Adrenal gland (tissue), 12 donors: ENCODE data around the gene GLYR1. TPM values are rescaled to one million over a fixed set of nuclear protein-coding genes. Genes with fewer than 3 reads are reported as not detected.
A peak's percentile ranks its signal among the peaks of the same experiment; 100 is the strongest.

Source experiments
- DNase-seq, 7 donors: peaks; one replicate each; pipeline ENCODE4 v3.0.0-alpha.2; 2019 to 2020
- H3K27ac ChIP-seq, 5 donors: fragments of 200-600 bp; sonication (generic) in 4 of 5; 1 replicate in 3 of 5; 2 replicates in 2 of 5; pipeline versions ENCODE4 v1.5.1 to v1.8.0; 2016 to 2020; ENCODE audit warnings: mild to moderate bottlenecking in 1 of 5
- H3K27me3 ChIP-seq: fragments of 200-600 bp; 2 replicates; pipeline ENCODE4 v1.8.0; 2021
- H3K36me3 ChIP-seq, 2 donors: fragments of 200-600 bp; replicated peaks in 1 of 2; 1 replicate in 1 of 2; 2 replicates in 1 of 2; pipeline versions ENCODE4 v1.5.1 to v1.8.0; 2018 to 2022
- H3K4me1 ChIP-seq, 2 donors: fragments of 200-600 bp; replicated peaks in 1 of 2; 1 replicate in 1 of 2; 2 replicates in 1 of 2; pipeline versions ENCODE4 v1.5.1 to v1.8.0; 2018 to 2021
- H3K4me3 ChIP-seq, 4 donors: fragments of 200-600 bp; sonication (generic) in 3 of 4; one replicate each; pipeline ENCODE4 v1.5.1; 2016 to 2018
- H3K9me3 ChIP-seq, 3 donors: fragments of 200-600 bp; sonication (generic) in 1 of 3; replicated peaks in 1 of 3; 1 replicate in 2 of 3; 2 replicates in 1 of 3; pipeline versions ENCODE4 v1.5.1 to v1.8.0; 2016 to 2021
- POLR2A ChIP-seq, 2 donors: fragments of 450-650 bp; IDR thresholded peaks; one replicate each; pipeline ENCODE4 v1.6.1; 2017; ENCODE audit warnings: antibody characterized with exemption in 2 of 2, mild to moderate bottlenecking in 2 of 2, moderate library complexity in 1 of 2
- WGBS, 4 donors: extraction: QIAGEN DNeasy Blood & Tissue Kit in 2 of 4; methylation state at CpG; one replicate each; pipeline versions ENCODE4 v1.1.5 to v1.1.7; 2013 to 2017; 5-methylcytosine and 5-hydroxymethylcytosine counted together
- intact Hi-C, 2 donors: fragments of 100-400 bp; cut with DNase I; formaldehyde crosslinking; loops; one replicate each; pipeline versions ENCODE4 v1.14.1 to v1.15.0; 2022 to 2023
- polyA plus RNA-seq, 3 donors: library from polyadenylated mRNA; stranded (reverse); fragments of 200-250 nt in 2 of 3; fragments of 350-450 nt in 1 of 3; fragmentation: Illumina TruSeq in 1 of 3; extraction: RNeasy Lipid Tissue Mini Kit (QIAGEN cat#74804) in 1 of 3; gene quantifications; one replicate each; pipeline ENCODE4 v1.2.3, GENCODE V29; 2013 to 2014
- total RNA-seq, 9 donors: library from RNA; depleted of rRNA in 4 of 9; stranded (reverse); fragments of >200 nt in 4 of 9; fragments of 120-200 nt in 1 of 9; fragmentation: NEBNext Ultra II Directional in 1 of 9; extraction: Animal tissue kit (Norgen Biotek cat#: 25700) in 1 of 9; gene quantifications; one replicate each; pipeline versions ENCODE4 v1.1.0 to v1.2.4, GENCODE V29; 2013 to 2023
- TF ChIP-seq, protein P1 (sequence below), 6 experiments: fragments of 450-650 bp in 4 of 6; fragments of 200-600 bp in 2 of 6; sonication (generic) in 1 of 6; IDR thresholded peaks; 1 replicate in 5 of 6; 2 replicates in 1 of 6; pipeline versions ENCODE4 v1.5.1 to v1.8.0; 2016 to 2021; ENCODE audit warnings: antibody characterized with exemption in 6 of 6, mild to moderate bottlenecking in 2 of 6, moderate library complexity in 1 of 6
- donor health status: healthy with polysubstance abuse.
- donor health status: Bipolar disorder and iron deficiency.
- donor health status: DM: yes; HTN: yes; CAD: no.
- donor health status: DM: no; HTN: no; CAD: no.
- donor health status: DM: no; HTN: no; CAD: no.
- donor health status: DM: yes; HTN: yes; CAD: no.

GLYR1 gene
- total and polyA plus RNA-seq, 12 donors: 39.3 to 118 (median 69.1) TPM

DNA sequence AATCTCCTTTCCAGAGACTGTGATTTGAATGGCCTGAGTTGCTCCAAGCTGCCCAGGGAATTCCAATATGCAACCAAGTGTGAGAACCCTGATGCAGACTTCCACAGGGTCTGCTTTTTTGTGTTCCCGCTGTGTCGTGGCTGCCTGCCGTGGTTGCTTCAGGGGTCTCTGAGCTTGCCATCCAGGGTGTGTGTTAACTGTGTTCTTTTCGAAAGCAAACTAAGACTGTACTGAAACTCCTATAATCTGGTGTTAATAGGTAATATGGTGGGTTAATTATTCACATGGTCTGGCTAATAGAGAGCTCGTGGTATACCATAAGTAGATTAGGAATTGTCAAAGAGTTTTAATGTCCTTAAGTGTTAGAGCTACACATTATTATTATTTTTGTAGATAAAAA, 20.9 kb upstream of the GLYR1 start:
- no peak for DNase-seq
- 88 to 95% (median 94%) methylated on average over 4 to 5 of the region's 5 CpGs for WGBS, 4 donors
- TF ChIP-seq, protein P1, sequence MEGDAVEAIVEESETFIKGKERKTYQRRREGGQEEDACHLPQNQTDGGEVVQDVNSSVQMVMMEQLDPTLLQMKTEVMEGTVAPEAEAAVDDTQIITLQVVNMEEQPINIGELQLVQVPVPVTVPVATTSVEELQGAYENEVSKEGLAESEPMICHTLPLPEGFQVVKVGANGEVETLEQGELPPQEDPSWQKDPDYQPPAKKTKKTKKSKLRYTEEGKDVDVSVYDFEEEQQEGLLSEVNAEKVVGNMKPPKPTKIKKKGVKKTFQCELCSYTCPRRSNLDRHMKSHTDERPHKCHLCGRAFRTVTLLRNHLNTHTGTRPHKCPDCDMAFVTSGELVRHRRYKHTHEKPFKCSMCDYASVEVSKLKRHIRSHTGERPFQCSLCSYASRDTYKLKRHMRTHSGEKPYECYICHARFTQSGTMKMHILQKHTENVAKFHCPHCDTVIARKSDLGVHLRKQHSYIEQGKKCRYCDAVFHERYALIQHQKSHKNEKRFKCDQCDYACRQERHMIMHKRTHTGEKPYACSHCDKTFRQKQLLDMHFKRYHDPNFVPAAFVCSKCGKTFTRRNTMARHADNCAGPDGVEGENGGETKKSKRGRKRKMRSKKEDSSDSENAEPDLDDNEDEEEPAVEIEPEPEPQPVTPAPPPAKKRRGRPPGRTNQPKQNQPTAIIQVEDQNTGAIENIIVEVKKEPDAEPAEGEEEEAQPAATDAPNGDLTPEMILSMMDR (IDR thresholded peaks at IDR 0.05): no peak
- TF ChIP-seq POLR2A (IDR thresholded peaks at IDR 0.05): no peak
- no peaks in the 10 kb centered on the region for H3K9me3 ChIP-seq
- H3K27ac ChIP-seq: no peak overlapping the region
- peaks cover 0 to 40% of the 10 kb centered on the region in 2 donors for H3K36me3 ChIP-seq
- H3K4me3 ChIP-seq: no peak overlapping the region
- H3K4me1 ChIP-seq: peaks cover 0 to 28% of the 10 kb centered on the region in 2 donors
- intact Hi-C loops: no loop called here
- H3K27me3 ChIP-seq: no peaks in the 10 kb centered on the region

DNA sequence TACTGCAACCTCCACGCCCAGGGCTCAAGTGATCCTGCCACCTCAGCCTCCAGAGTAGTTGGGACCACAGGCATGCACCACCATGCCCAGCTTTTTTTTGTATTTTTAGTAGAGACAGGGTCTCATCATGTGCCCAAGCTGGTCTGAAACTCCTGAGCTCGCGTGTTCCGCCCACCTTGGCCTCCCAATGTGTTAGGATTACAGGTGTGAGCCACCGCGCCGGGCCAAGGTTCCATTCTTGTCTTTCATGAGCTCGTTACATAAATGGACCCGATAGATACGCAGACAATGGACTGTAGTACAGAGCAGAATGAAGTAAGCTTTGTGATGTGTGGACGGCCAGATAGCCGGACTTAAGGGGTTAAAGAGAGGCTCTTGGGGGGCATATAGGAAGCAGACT, 19.5 kb upstream of the GLYR1 start:
- H3K36me3 ChIP-seq: peaks cover 0 to 38% of the 10 kb centered on the region in 2 donors
- intact Hi-C loops: no loop called here
- WGBS, 4 donors: 93 to 98% (median 97%) methylated on average over 12 of the region's 12 CpGs
- no peaks in the 10 kb centered on the region for H3K27me3 ChIP-seq
- H3K27ac ChIP-seq: no peak overlapping the region
- no peaks in the 10 kb centered on the region for H3K9me3 ChIP-seq
- H3K4me1 ChIP-seq: peaks cover 0 to 28% of the 10 kb centered on the region in 2 donors
- H3K4me3 ChIP-seq: no peak overlapping the region
- TF ChIP-seq POLR2A (IDR thresholded peaks at IDR 0.05): no peak
- TF ChIP-seq, protein P1 (IDR thresholded peaks at IDR 0.05): no peak
- peak in 1 of 7 donors; percentile 45 for DNase-seq

DNA sequence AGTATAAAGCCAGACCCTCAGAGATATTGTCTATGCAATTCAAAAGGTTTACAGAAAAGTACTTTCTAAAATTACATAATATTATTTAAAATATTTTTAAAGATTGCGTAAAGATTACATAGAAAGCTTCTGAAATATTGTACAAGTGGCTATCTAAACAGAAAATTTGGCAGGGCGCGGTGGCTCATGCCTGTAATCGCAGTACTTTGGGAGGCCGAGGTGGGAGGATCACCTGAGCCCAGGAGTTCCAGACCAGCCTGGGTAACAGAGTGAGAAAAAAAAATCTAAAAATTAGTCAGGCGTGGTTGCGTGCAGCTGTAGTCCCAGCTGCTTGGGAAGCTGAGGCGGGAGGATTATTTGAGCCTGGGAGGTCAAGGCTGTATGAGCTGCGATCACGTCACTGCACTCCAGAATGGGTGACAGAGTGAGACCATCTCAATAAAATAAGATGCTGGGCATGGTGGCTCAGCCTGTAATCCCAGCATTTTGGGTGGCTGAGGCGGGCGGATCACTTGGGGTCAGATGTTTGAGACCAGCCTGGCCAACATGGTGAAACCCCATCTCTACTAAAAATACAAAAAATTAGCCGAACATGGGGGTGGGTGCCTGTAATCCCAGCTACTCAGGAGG, 18.3 kb upstream of the GLYR1 start:
- no peaks in the 10 kb centered on the region for H3K9me3 ChIP-seq
- H3K4me1 ChIP-seq: peaks cover 0 to 30% of the 10 kb centered on the region in 2 donors
- no peak overlapping the region for H3K4me3 ChIP-seq
- H3K27me3 ChIP-seq: no peaks in the 10 kb centered on the region
- DNase-seq: peak in 5 of 7 donors; percentile 39 to 67 (median 48)
- peak overlapping the region in 1 of 5 donors; percentile 14 for H3K27ac ChIP-seq
- WGBS, 4 donors: 73 to 81% (median 78%) methylated on average over 13 of the region's 13 CpGs
- peaks cover 0 to 38% of the 10 kb centered on the region in 2 donors for H3K36me3 ChIP-seq
- intact Hi-C loops: no loop called here
- TF ChIP-seq POLR2A (IDR thresholded peaks at IDR 0.05): no peak
- TF ChIP-seq, protein P1 (IDR thresholded peaks at IDR 0.05): no peak

DNA sequence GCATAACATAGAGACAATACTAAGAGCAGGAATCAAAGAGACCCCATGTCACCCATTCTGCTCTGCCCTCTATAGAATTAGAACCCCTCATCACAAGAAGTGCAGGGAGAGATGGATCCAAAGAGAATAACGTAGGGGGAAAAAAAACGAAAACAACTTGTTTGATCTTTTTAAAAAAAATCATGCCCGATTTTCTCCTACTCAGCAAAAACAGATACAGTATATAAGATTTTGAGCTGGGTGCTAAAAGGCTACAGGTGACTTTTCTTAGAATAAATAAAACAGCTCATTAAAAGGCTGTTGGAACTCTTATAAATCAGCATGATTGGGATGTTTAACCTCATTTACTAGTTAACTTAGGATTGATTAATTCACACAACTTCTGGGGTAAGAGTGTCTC, 17.6 kb upstream of the GLYR1 start:
- H3K27ac ChIP-seq: no peak overlapping the region
- H3K4me3 ChIP-seq: no peak overlapping the region
- TF ChIP-seq, protein P1 (IDR thresholded peaks at IDR 0.05): no peak
- no peak for TF ChIP-seq POLR2A (IDR thresholded peaks at IDR 0.05)
- 71 to 82% (median 76%) methylated on average over 3 of the region's 3 CpGs for WGBS, 4 donors
- H3K27me3 ChIP-seq: no peaks in the 10 kb centered on the region
- peaks cover 0 to 38% of the 10 kb centered on the region in 2 donors for H3K36me3 ChIP-seq
- intact Hi-C loops: no loop called here
- no peak for DNase-seq
- peaks cover 0 to 31% of the 10 kb centered on the region in 2 donors for H3K4me1 ChIP-seq
- H3K9me3 ChIP-seq: no peaks in the 10 kb centered on the region
